Fibroblast of skin of scalp (primary cell): ENCODE measurements around the gene PLEKHB1.

Experiments used
- DNase-seq: peaks from one replicate; pipeline ENCODE4 v3.0.0-alpha.2; 2013

PLEKHB1 gene

GRCh38 chr11:73693899-73694525, 47.6 kb downstream of the PLEKHB1 start:
- DNase-seq, result no peak

GRCh38 chr11:73705053-73705452, 58.7 kb downstream of the PLEKHB1 start:
- no peak for DNase-seq

GRCh38 chr11:73710964-73711363, 64.6 kb downstream of the PLEKHB1 start:
- no peak for DNase-seq
